Left ventricle myocardium inferior (tissue), 1 donor: ENCODE results near the gene PRR5L. TPM values are rescaled to one million over a fixed set of nuclear protein-coding genes. Genes with fewer than 3 reads are reported as not detected.

ENCODE experiments used
- DNase-seq: peaks from one replicate; pipeline ENCODE4 v3.0.0-alpha.2; 2020
- H3K27ac ChIP-seq: fragments of 200-600 bp; replicated peaks from 2 replicates; pipeline ENCODE4 v1.8.0; 2021
- H3K27me3 ChIP-seq: fragments of 200-600 bp; 2 replicates; pipeline ENCODE4 v1.8.0; 2021; ENCODE audit warnings: low read depth
- H3K36me3 ChIP-seq: fragments of 200-600 bp; 2 replicates; pipeline ENCODE4 v1.8.0; 2021
- H3K4me1 ChIP-seq: fragments of 200-600 bp; 2 replicates; pipeline ENCODE4 v1.8.0; 2021
- H3K4me3 ChIP-seq: fragments of 200-600 bp; 2 replicates; pipeline ENCODE4 v1.8.0; 2021; ENCODE audit warnings: mild to moderate bottlenecking, moderate library complexity
- H3K9me3 ChIP-seq: fragments of 200-600 bp; replicated peaks from 2 replicates; pipeline ENCODE4 v1.8.0; 2021
- CTCF ChIP-seq: fragments of 200-600 bp; IDR thresholded peaks from 2 replicates; pipeline ENCODE4 v1.8.0; 2021; ENCODE audit warnings: antibody characterized with exemption, mild to moderate bottlenecking, borderline replicate concordance
- intact Hi-C: fragments of 100-400 bp; cut with micrococcal nuclease; formaldehyde crosslinking; loops from one replicate; pipeline ENCODE4 v1.11.0; 2022
- total RNA-seq: library from RNA; stranded (reverse); fragmentation: NEBNext Ultra II Directional; extraction: Animal tissue kit (Norgen Biotek cat#: 25700); gene quantifications from one replicate; pipeline ENCODE4 v1.2.1, GENCODE V29; 2021
- donor health status: DM: no; HTN: yes; CAD: no; lungs with severe emphysema.

PRR5L gene
- total RNA-seq, 1 donor from 2014 or later, result 1.3 TPM

GRCh38 chr11:36405585-36406367 is 109.7 kb downstream of the PRR5L start:
- intact Hi-C loops, result no loop called here
- no peaks in the 10 kb centered on the region for H3K9me3 ChIP-seq

GRCh38 chr11:36407356-36407755 is 111.3 kb downstream of the PRR5L start:
- H3K27ac ChIP-seq, result no peak overlapping the region
- intact Hi-C loops, result no loop called here
- H3K4me1 ChIP-seq, result peaks cover 44% of the 10 kb centered on the region

More at GRCh38 chr11:36405585-36406367, 109.7 kb downstream of the PRR5L start:
- no peak for TF ChIP-seq CTCF
- no peaks in the 10 kb centered on the region for H3K27me3 ChIP-seq
- no peaks in the 10 kb centered on the region for H3K36me3 ChIP-seq
- DNase-seq, result no peak
- peaks cover 33% of the 10 kb centered on the region for H3K4me1 ChIP-seq
- H3K27ac ChIP-seq, result no peak overlapping the region
- no peak overlapping the region for H3K4me3 ChIP-seq

GRCh38 chr11:36408498-36409136 is 112.5 kb downstream of the PRR5L start:
- Histone ChIP-seq H3K4me3 (no peak overlapping the region), H3K9me3 (no peaks in the 10 kb centered on the region), H3K4me1 (peaks cover 35% of the 10 kb centered on the region), H3K36me3 (no peaks in the 10 kb centered on the region), H3K27me3 (no peaks in the 10 kb centered on the region), H3K27ac (peak overlapping the region; percentile 48)
- intact Hi-C loops, result no loop called here
- no peak for TF ChIP-seq CTCF
- DNase-seq, result no peak

More at GRCh38 chr11:36407356-36407755, 111.3 kb downstream of the PRR5L start:
- no peaks in the 10 kb centered on the region for H3K36me3 ChIP-seq
- H3K9me3 ChIP-seq, result no peaks in the 10 kb centered on the region
- no peaks in the 10 kb centered on the region for H3K27me3 ChIP-seq
- no peak for DNase-seq
- no peak for TF ChIP-seq CTCF
- no peak overlapping the region for H3K4me3 ChIP-seq

GRCh38 chr11:36409152-36409816 is 113.2 kb downstream of the PRR5L start:
- Histone ChIP-seq H3K27ac (peak overlapping the region; percentile 48), H3K27me3 (no peaks in the 10 kb centered on the region), H3K4me3 (no peak overlapping the region), H3K36me3 (no peaks in the 10 kb centered on the region), H3K9me3 (no peaks in the 10 kb centered on the region), H3K4me1 (peaks cover 35% of the 10 kb centered on the region)
- intact Hi-C loops, result no loop called here
- no peak for TF ChIP-seq CTCF
- no peak for DNase-seq

- no peak for TF ChIP-seq CTCF
- Histone ChIP-seq H3K36me3 (no peaks in the 10 kb centered on the region), H3K4me1 (peaks cover 35% of the 10 kb centered on the region), H3K4me3 (no peak overlapping the region), H3K27me3 (no peaks in the 10 kb centered on the region), H3K9me3 (peaks cover 3% of the 10 kb centered on the region), H3K27ac (peak overlapping the region; percentile 19)
- DNase-seq, result no peak
- intact Hi-C loops, result no loop called here
Measured at GRCh38 chr11:36411202-36411640, 115.1 kb downstream of the PRR5L start.
